BE2C (cell line): ENCODE results near the gene ERGIC1.

Experiments used
- DNase-seq: peaks from one replicate; pipeline ENCODE4 v3.0.0-alpha.2; 2020
- H3K27me3 ChIP-seq: fragments of 250-450 bp; sonication (Bioruptor Pico); 2 replicates; pipeline ENCODE4 v1.5.1; 2020; ENCODE audit warnings: mild to moderate bottlenecking
- H3K36me3 ChIP-seq: fragments of 250-450 bp; sonication (Bioruptor Pico); 2 replicates; pipeline ENCODE4 v1.5.1; 2020; ENCODE audit warnings: mild to moderate bottlenecking
- H3K4me1 ChIP-seq: fragments of 250-450 bp; sonication (Bioruptor Pico); 2 replicates; pipeline ENCODE4 v1.5.1; 2020
- H3K4me3 ChIP-seq: 2 replicates; pipeline ENCODE4 v1.5.1; 2011; ENCODE audit warnings: low read depth, low read length
- H3K9me3 ChIP-seq: fragments of 250-450 bp; sonication (Bioruptor Pico); 2 replicates; pipeline ENCODE4 v1.5.1; 2020
- CTCF ChIP-seq: IDR thresholded peaks from 2 replicates; pipeline ENCODE4 v1.5.1; 2012; ENCODE audit warnings: mild to moderate bottlenecking, low read depth, low read length

Gene ERGIC1

GRCh38 chr5:172953776-172954675, 120.0 kb downstream of the ERGIC1 start:
- Histone ChIP-seq H3K4me3 (no peak overlapping the region), H3K36me3 (no peaks in the 10 kb centered on the region), H3K4me1 (peaks cover 4% of the 10 kb centered on the region; the same call in 1 of the 2 replicates), H3K9me3 (no peaks in the 10 kb centered on the region), H3K27me3 (no peaks in the 10 kb centered on the region)
- no peak for DNase-seq
- TF ChIP-seq CTCF = no peak

- H3K4me1 ChIP-seq = peaks cover 4% of the 10 kb centered on the region; the same call in 1 of the 2 replicates
- no peaks in the 10 kb centered on the region for H3K27me3 ChIP-seq
Measured at GRCh38 chr5:172954751-172955159, 120.7 kb downstream of the ERGIC1 start.

GRCh38 chr5:172956228-172956627, 122.2 kb downstream of the ERGIC1 start:
- no peak for TF ChIP-seq CTCF
- Histone ChIP-seq H3K36me3 (no peaks in the 10 kb centered on the region), H3K4me3 (no peak overlapping the region), H3K4me1 (peaks cover 4% of the 10 kb centered on the region; the same call in 1 of the 2 replicates), H3K9me3 (no peaks in the 10 kb centered on the region), H3K27me3 (no peaks in the 10 kb centered on the region)
- DNase-seq = no peak

More at GRCh38 chr5:172954751-172955159, 120.7 kb downstream of the ERGIC1 start:
- TF ChIP-seq CTCF = no peak
- Histone ChIP-seq H3K4me3 (no peak overlapping the region), H3K9me3 (no peaks in the 10 kb centered on the region), H3K36me3 (no peaks in the 10 kb centered on the region)
- DNase-seq = no peak

GRCh38 chr5:172956936-172957335, 122.9 kb downstream of the ERGIC1 start:
- Histone ChIP-seq H3K4me3 (no peak overlapping the region), H3K9me3 (no peaks in the 10 kb centered on the region), H3K4me1 (peaks cover 4% of the 10 kb centered on the region; the same call in 1 of the 2 replicates), H3K36me3 (no peaks in the 10 kb centered on the region), H3K27me3 (no peaks in the 10 kb centered on the region)
- no peak for DNase-seq
- TF ChIP-seq CTCF = no peak

GRCh38 chr5:172957458-172957857, 123.4 kb downstream of the ERGIC1 start:
- Histone ChIP-seq H3K4me3 (no peak overlapping the region), H3K36me3 (no peaks in the 10 kb centered on the region), H3K27me3 (no peaks in the 10 kb centered on the region), H3K9me3 (no peaks in the 10 kb centered on the region), H3K4me1 (peaks cover 4% of the 10 kb centered on the region; the same call in 1 of the 2 replicates)
- TF ChIP-seq CTCF = no peak
- no peak for DNase-seq
